Activated T-helper 1 cell treated with anti-CD3 and anti-CD28 coated beads, Interleukin-12 subunit alpha, Interleukin-12 subunit beta, Interleukin-2, Interleukin-4 antibody, amounts not matched to agents 30 ng/mL and 10 ng/mL and 1 ng/mL, durations not matched to agents 14 hours and 24 hours and 36 hours (primary cell): Measurements from ENCODE around the gene RNF208. TPM values are rescaled to one million over a fixed set of nuclear protein-coding genes. Genes with fewer than 3 reads are reported as not detected.

Source experiments
- DNase-seq: peaks from one replicate; pipeline ENCODE4 v3.0.0; 2021; ENCODE audit warnings: low spot score
- H3K27ac Mint-ChIP-seq: one replicate; pipeline ENCODE4 v1.8.0; 2021; ENCODE audit warnings: mild to moderate bottlenecking, mixed read lengths
- H3K27me3 Mint-ChIP-seq: one replicate; pipeline ENCODE4 v1.8.0; 2022; ENCODE audit warnings: mild to moderate bottlenecking, moderate library complexity, mixed read lengths; ENCODE audit not compliant: insufficient read depth
- H3K36me3 Mint-ChIP-seq: one replicate; pipeline ENCODE4 v1.8.0; 2021; ENCODE audit warnings: low read depth, mixed read lengths
- H3K4me1 Mint-ChIP-seq: one replicate; pipeline ENCODE4 v1.8.0; 2021; ENCODE audit warnings: low read depth, mixed read lengths
- H3K4me3 Mint-ChIP-seq: one replicate; pipeline ENCODE4 v1.8.0; 2021; ENCODE audit warnings: mild to moderate bottlenecking, moderate library complexity, mixed read lengths
- H3K9me3 Mint-ChIP-seq: one replicate; pipeline ENCODE4 v1.8.0; 2021; ENCODE audit warnings: mixed read lengths
- intact Hi-C: fragments of 100-400 bp; cut with micrococcal nuclease; formaldehyde crosslinking; loops from one replicate; pipeline ENCODE4 v1.15.1; 2024
- total RNA-seq: library from RNA; stranded (reverse); gene quantifications from 2 replicates; pipeline ENCODE4 v1.2.3, GENCODE V29; 2022

The RNF208 gene
- total RNA-seq, 1 donor from 2014 or later: 11.0 TPM

- intact Hi-C loops: no loop called here
- H3K36me3 Mint-ChIP-seq: peaks cover 2% of the 10 kb centered on the region
- no peak overlapping the region for H3K27ac Mint-ChIP-seq
- H3K9me3 Mint-ChIP-seq: no peaks in the 10 kb centered on the region
- DNase-seq: no peak
- H3K4me3 Mint-ChIP-seq: no peak overlapping the region
- H3K27me3 Mint-ChIP-seq: peaks cover 25% of the 10 kb centered on the region
- no peaks in the 10 kb centered on the region for H3K4me1 Mint-ChIP-seq
Observed at GRCh38 chr9:137171149-137171900, 50.7 kb downstream of the RNF208 start.

DNA sequence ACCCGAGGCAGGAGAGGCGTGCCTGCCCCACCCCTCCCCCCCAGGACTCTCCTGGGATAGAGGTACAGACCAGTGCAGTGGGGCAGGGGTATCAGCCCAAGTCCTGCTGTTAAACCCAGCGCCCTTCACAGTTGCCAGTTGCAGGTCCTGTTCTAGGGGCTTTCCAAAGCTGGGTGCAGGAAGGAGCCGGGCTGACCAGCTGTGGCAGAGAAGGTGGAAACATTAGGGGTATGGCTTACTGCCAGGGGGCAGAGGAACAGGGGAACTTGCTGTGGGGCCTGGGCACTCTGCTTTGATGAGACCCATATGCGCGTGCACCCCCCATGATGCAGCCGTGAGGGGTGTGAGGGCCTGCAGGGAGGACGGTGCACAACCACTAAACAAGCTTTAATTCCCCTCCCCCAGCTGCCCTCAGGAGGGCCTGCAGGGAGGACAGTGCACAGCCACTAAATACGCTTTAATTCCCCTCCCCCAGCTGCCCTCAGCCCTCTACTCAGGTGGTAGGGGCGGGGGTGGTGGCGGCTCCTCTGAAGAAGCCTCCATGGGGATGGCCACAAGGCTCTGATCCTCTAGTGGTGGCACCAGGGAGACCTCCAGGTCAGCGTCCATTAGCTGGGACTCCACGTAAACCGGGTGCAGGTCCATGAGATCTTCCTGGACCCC lies 51.4 kb downstream of the RNF208 start:
- Mint-ChIP-seq H3K27me3 (peaks cover 26% of the 10 kb centered on the region), H3K9me3 (no peaks in the 10 kb centered on the region), H3K36me3 (no peaks in the 10 kb centered on the region), H3K4me3 (no peak overlapping the region), H3K27ac (no peak overlapping the region), H3K4me1 (no peaks in the 10 kb centered on the region)
- no peak for DNase-seq
- intact Hi-C loops: no loop called here

Other genes with a start within 250 kb of the RNF208 start
- gene PTGDS, start 244.7 kb downstream of the RNF208 start, total RNA-seq: 0.36 TPM in 1 of 2 replicates, not detected in the other
- gene LCNL1, start 239.2 kb downstream of the RNF208 start, total RNA-seq: not detected in 2 replicates
- 79.4 and 84.5 TPM in 2 replicates for gene PAXX, start 229.8 kb downstream of the RNF208 start, total RNA-seq
- gene CLIC3, start 225.7 kb downstream of the RNF208 start, total RNA-seq: not detected in 2 replicates
- gene ABCA2, start 194.0 kb downstream of the RNF208 start, total RNA-seq: 25.7 and 26.9 TPM in 2 replicates
- gene FUT7, start 190.2 kb downstream of the RNF208 start, total RNA-seq: 0.16 and 0.22 TPM in 2 replicates
- gene NPDC1, start 176.1 kb downstream of the RNF208 start, total RNA-seq: 78.2 and 80.1 TPM in 2 replicates
- not detected in 2 replicates for gene ENTPD2, start 168.2 kb downstream of the RNF208 start, total RNA-seq
- 23.9 and 25.1 TPM in 2 replicates for gene SAPCD2, start 151.7 kb downstream of the RNF208 start, total RNA-seq
- gene UAP1L1, start 144.7 kb downstream of the RNF208 start, total RNA-seq: 13.9 and 14.9 TPM in 2 replicates
- 48.1 and 53.6 TPM in 2 replicates for gene MAN1B1, start 135.3 kb downstream of the RNF208 start, total RNA-seq
- 371 and 394 TPM in 2 replicates for gene DPP7, start 107.5 kb downstream of the RNF208 start, total RNA-seq
- 0.05 TPM in 2 replicates for gene GRIN1, start 83.1 kb downstream of the RNF208 start, total RNA-seq
- gene LRRC26, start 52.2 kb downstream of the RNF208 start, total RNA-seq: 0.21 TPM in 1 of 2 replicates, not detected in the other
- gene TMEM210, start 50.2 kb downstream of the RNF208 start, total RNA-seq: not detected in 2 replicates
- 62.5 and 63.6 TPM in 2 replicates for gene ANAPC2, start 33.7 kb downstream of the RNF208 start, total RNA-seq
- 101 and 105 TPM in 2 replicates for gene SSNA1, start 33.6 kb downstream of the RNF208 start, total RNA-seq
- 15.6 and 17.2 TPM in 2 replicates for gene TPRN, start 21.5 kb downstream of the RNF208 start, total RNA-seq
- 40.5 and 41.5 TPM in 2 replicates for gene TMEM203, start 16.6 kb downstream of the RNF208 start, total RNA-seq
- 42.4 and 48.9 TPM in 2 replicates for gene NDOR1, start 16.5 kb downstream of the RNF208 start, total RNA-seq
- 0.49 and 0.60 TPM in 2 replicates for gene CYSRT1, start 2.9 kb upstream of the RNF208 start, total RNA-seq
- 0.29 TPM in 1 of 2 replicates, not detected in the other for gene RNF224, start 5.3 kb upstream of the RNF208 start, total RNA-seq
- not detected in 2 replicates for gene SLC34A3, start 8.7 kb upstream of the RNF208 start, total RNA-seq
- 277 and 280 TPM in 2 replicates for gene TUBB4B, start 19.0 kb upstream of the RNF208 start, total RNA-seq
- gene STPG3, start 29.0 kb upstream of the RNF208 start, total RNA-seq: 1.2 and 1.8 TPM in 2 replicates
- gene NELFB, start 33.1 kb upstream of the RNF208 start, total RNA-seq: 70.8 and 72.1 TPM in 2 replicates
- 11.6 and 11.7 TPM in 2 replicates for gene TOR4A, start 55.5 kb upstream of the RNF208 start, total RNA-seq
- gene NRARP, start 80.0 kb upstream of the RNF208 start, total RNA-seq: 15.2 and 15.4 TPM in 2 replicates
- gene EXD3, start 200.9 kb upstream of the RNF208 start, total RNA-seq: 4.8 and 4.9 TPM in 2 replicates
- 0.49 and 0.54 TPM in 2 replicates for gene NOXA1, start 201.2 kb upstream of the RNF208 start, total RNA-seq
- not detected in 2 replicates for gene ENTPD8, start 219.1 kb upstream of the RNF208 start, total RNA-seq
- 57.2 and 58.9 TPM in 2 replicates for gene NSMF, start 237.1 kb upstream of the RNF208 start, total RNA-seq